Esophagus (tissue), 2 donors: Measurements from ENCODE around the gene KPNA6. TPM values are rescaled to one million over a fixed set of nuclear protein-coding genes. Genes with fewer than 3 reads are reported as not detected.

ENCODE experiments used
- H3K27ac ChIP-seq, 2 donors: one replicate each; pipeline ENCODE4 v1.5.1; 2013; ENCODE audit warnings: low read depth in 2 of 2, mild to moderate bottlenecking in 2 of 2, inconsistent platforms in 1 of 2, low read length in 1 of 2, moderate library complexity in 1 of 2
- H3K27me3 ChIP-seq, 2 donors: one replicate each; pipeline ENCODE4 v1.6.1; 2013; ENCODE audit warnings: low read length in 2 of 2, control low read depth in 1 of 2, mild to moderate bottlenecking in 1 of 2; ENCODE audit not compliant: insufficient read depth in 2 of 2, control insufficient read depth in 1 of 2
- H3K36me3 ChIP-seq, 2 donors: one replicate each; pipeline ENCODE4 v1.6.1; 2013; ENCODE audit warnings: low read length in 1 of 2; ENCODE audit not compliant: control insufficient read depth in 2 of 2, insufficient read depth in 2 of 2
- H3K4me1 ChIP-seq, 2 donors: one replicate each; pipeline ENCODE4 v1.6.1; 2013; ENCODE audit warnings: low read length in 1 of 2; ENCODE audit not compliant: control insufficient read depth in 2 of 2, insufficient read depth in 2 of 2
- H3K4me3 ChIP-seq, 2 donors: one replicate each; pipeline ENCODE4 v1.5.1; 2013; ENCODE audit warnings: low read length in 2 of 2, mild to moderate bottlenecking in 2 of 2, low read depth in 1 of 2, moderate library complexity in 1 of 2
- H3K9me3 ChIP-seq, 2 donors: one replicate each; pipeline ENCODE4 v1.6.1; 2013; ENCODE audit warnings: mild to moderate bottlenecking in 2 of 2, low read depth in 1 of 2, low read length in 1 of 2, moderate library complexity in 1 of 2; ENCODE audit not compliant: control insufficient read depth in 2 of 2, insufficient read depth in 1 of 2
- WGBS, 2 donors: extraction: QIAGEN DNeasy Blood & Tissue Kit; methylation state at CpG; one replicate each; pipeline ENCODE4 v1.1.7; 2013; 5-methylcytosine and 5-hydroxymethylcytosine counted together
- polyA plus RNA-seq, 2 donors: library from polyadenylated mRNA; stranded (reverse); fragments of 200-250 nt; gene quantifications; one replicate each; pipeline ENCODE4 v1.2.3, GENCODE V29; 2013
- donor health status: healthy with polysubstance abuse.
- donor health status: Bipolar disorder and iron deficiency.

KPNA6 gene
- polyA plus RNA-seq, 2 donors: 6.9 to 9.9 TPM

GRCh38 chr1:32204943-32205361 is 97.1 kb downstream of the KPNA6 start:
- no peak overlapping the region for H3K27ac ChIP-seq
- H3K9me3 ChIP-seq: no peaks in the 10 kb centered on the region
- no peaks in the 10 kb centered on the region for H3K27me3 ChIP-seq
- H3K4me3 ChIP-seq: peak overlapping the region; percentile 72 to 78
- 26 to 34% methylated on average over 26 of the region's 26 CpGs for WGBS, 2 donors
- peaks cover 7 to 25% of the 10 kb centered on the region in 2 donors for H3K4me1 ChIP-seq
- no peaks in the 10 kb centered on the region for H3K36me3 ChIP-seq

DNA sequence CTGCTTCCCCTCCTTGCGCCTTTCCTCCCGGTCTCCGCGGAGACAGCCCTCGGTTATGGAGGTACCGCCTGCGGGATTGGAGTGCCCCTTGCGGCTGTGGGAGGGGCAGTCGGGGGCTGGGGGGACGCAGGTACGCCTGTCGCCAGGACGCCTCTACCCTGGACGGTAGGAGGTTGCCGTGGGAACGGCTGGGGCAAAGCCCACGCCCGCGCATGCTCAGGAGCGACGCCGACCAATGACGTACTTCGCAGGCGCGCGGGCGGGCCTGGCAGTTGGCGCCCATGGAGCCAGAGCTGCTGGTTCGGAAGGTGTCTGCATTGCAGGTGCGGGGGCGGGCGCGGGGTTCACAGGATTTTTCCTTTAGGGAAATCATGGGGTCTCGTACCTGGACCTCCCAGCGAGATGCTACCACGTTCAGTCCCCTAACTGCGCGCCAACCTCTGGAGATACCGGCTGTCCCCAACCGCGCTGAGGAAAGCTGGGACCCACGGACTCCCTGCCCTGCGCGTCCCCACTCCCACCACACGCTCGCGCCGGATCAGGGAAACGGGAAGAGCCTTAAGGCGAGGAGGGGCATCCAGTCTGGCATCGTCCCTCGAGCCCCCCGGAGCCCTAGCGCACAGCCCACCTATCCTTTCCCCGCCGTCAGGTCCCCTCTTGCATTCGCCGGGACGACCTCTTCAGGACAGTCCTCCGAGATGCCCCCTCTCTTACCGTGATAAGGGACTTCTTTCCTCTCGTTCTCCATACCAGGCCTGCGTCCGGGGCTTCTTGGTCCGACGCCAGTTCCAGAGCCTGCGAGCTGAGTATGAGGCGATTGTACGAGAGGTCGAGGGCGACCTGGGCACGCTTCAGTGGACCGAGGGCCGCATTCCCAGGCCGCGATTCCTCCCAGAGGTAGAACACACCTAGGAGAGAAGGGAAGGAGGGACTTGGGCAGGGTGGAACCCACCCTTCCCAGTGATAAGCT is 97.8 kb downstream of the KPNA6 start, which contains the start of gene IQCC:
IQCC (plus strand) TSS at position 271 of the 970 bp plus-strand sequence; CDS start at position 282, 11 bp downstream.
- Histone ChIP-seq H3K27me3 (no peaks in the 10 kb centered on the region), H3K4me3 (peak within 1 kb of the TSS; percentile 72 to 78), H3K4me1 (peaks cover 7 to 25% of the 10 kb centered on the region in 2 donors), H3K27ac (peak within 1 kb of the TSS in 1 of 2 donors; percentile 37), H3K36me3 (no peaks in the 10 kb centered on the region), H3K9me3 (no peaks in the 10 kb centered on the region)
- WGBS, 2 donors: 1 to 2% methylated on average over 73 to 77 of the region's 77 CpGs

- H3K4me3 ChIP-seq: no peak overlapping the region
- H3K36me3 ChIP-seq: no peaks in the 10 kb centered on the region
- no peak overlapping the region for H3K27ac ChIP-seq
- H3K9me3 ChIP-seq: no peaks in the 10 kb centered on the region
- WGBS, 2 donors: 82 to 86% methylated on average over 6 of the region's 6 CpGs
- no peaks in the 10 kb centered on the region for H3K27me3 ChIP-seq
- peaks cover 3 to 20% of the 10 kb centered on the region in 2 donors for H3K4me1 ChIP-seq
These were observed 100.6 kb downstream of the KPNA6 start for GRCh38 chr1:32208469-32208868.

DNA sequence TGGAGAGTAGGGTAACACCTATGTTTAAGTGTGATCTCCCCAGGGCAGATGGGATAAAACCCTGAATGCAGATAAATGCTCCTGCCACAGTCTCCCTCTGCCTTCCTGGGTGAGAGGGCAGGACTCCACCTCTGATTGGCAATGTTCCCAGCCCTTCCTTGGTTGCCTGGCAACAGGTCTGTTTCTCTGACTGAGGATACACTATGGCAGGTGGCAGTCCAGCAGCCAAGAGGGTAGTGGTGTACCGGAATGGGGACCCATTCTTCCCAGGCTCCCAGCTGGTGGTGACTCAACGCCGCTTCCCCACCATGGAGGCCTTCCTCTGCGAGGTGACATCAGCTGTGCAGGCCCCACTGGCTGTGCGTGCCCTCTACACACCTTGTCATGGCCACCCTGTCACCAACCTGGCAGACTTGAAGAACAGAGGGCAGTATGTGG is 101.1 kb downstream of the KPNA6 start, which contains the start of gene DCDC2B:
DCDC2B (plus strand) TSS at position 199 of the 438 bp plus-strand sequence; CDS start at position 204, 5 bp downstream.
- H3K4me3 ChIP-seq: no peak within 1 kb of the TSS
- no peak within 1 kb of the TSS for H3K27ac ChIP-seq
- no peaks in the 10 kb centered on the region for H3K27me3 ChIP-seq
- 60 to 70% methylated on average over 5 of the region's 5 CpGs for WGBS, 2 donors
- peaks cover 3 to 20% of the 10 kb centered on the region in 2 donors for H3K4me1 ChIP-seq
- no peaks in the 10 kb centered on the region for H3K9me3 ChIP-seq
- no peaks in the 10 kb centered on the region for H3K36me3 ChIP-seq

GRCh38 chr1:32215629-32216480 is 108.0 kb downstream of the KPNA6 start:
- peaks cover 0 to 15% of the 10 kb centered on the region in 2 donors for H3K36me3 ChIP-seq

GRCh38 chr1:32216566-32216965 is 108.7 kb downstream of the KPNA6 start:
- Histone ChIP-seq H3K4me1 (peaks cover 2 to 7% of the 10 kb centered on the region in 2 donors), H3K27ac (peak overlapping the region in 1 of 2 donors; percentile 30), H3K27me3 (no peaks in the 10 kb centered on the region), H3K9me3 (no peaks in the 10 kb centered on the region), H3K4me3 (no peak overlapping the region), H3K36me3 (peaks cover 0 to 15% of the 10 kb centered on the region in 2 donors)
- 90 to 91% methylated on average over 5 of the region's 5 CpGs for WGBS, 2 donors

More at GRCh38 chr1:32215629-32216480, 108.0 kb downstream of the KPNA6 start:
- peaks cover 0 to 2% of the 10 kb centered on the region in 2 donors for H3K4me1 ChIP-seq
- H3K27me3 ChIP-seq: no peaks in the 10 kb centered on the region
- H3K27ac ChIP-seq: peak overlapping the region in 1 of 2 donors; percentile 28
- no peaks in the 10 kb centered on the region for H3K9me3 ChIP-seq
- 72 to 75% methylated on average over 10 of the region's 10 CpGs for WGBS, 2 donors
- no peak overlapping the region for H3K4me3 ChIP-seq

DNA sequence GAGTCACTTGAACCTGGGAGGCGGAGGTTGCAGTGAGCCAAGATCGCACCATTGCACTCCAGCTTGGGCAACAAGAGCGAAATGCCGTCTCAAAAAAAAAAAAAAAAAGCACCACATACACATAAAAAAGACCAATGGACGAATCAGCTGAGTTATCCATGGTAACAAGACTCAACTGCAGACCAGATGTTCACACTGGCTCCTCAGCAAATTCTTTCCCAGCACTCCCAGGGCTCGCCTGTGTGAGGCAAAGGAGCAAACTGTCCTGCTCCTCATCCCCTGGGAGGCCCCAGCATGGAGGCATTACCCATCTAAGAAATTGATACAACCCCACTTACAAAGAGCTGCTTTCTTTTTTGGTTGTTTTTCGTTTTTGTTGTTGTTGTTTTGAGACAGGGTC is 111.2 kb downstream of the KPNA6 start:
- WGBS, 2 donors: 87 to 89% methylated on average over 7 of the region's 7 CpGs
- Histone ChIP-seq H3K36me3 (peaks cover 0 to 16% of the 10 kb centered on the region in 2 donors), H3K4me1 (peaks cover 2 to 11% of the 10 kb centered on the region in 2 donors)

GRCh38 chr1:32220746-32221580 is 113.1 kb downstream of the KPNA6 start:
- no peaks in the 10 kb centered on the region for H3K9me3 ChIP-seq
- H3K36me3 ChIP-seq: peaks cover 0 to 14% of the 10 kb centered on the region in 2 donors
- H3K4me1 ChIP-seq: peaks cover 2 to 11% of the 10 kb centered on the region in 2 donors
- H3K27ac ChIP-seq: peak overlapping the region; percentile 12 to 63
- 82 to 83% methylated on average over 4 of the region's 4 CpGs for WGBS, 2 donors
- H3K27me3 ChIP-seq: no peaks in the 10 kb centered on the region
- H3K4me3 ChIP-seq: peak overlapping the region; percentile 11 to 92

More for the DNA sequence above, 111.2 kb downstream of the KPNA6 start:
- no peak overlapping the region for H3K4me3 ChIP-seq
- no peaks in the 10 kb centered on the region for H3K27me3 ChIP-seq
- no peaks in the 10 kb centered on the region for H3K9me3 ChIP-seq
- no peak overlapping the region for H3K27ac ChIP-seq
